ENCODE measurements around the gene LIPC. TPM values are rescaled to one million over a fixed set of nuclear protein-coding genes. Genes with fewer than 3 reads are reported as not detected.
A peak's percentile ranks its signal among the peaks of the same experiment; 100 is the strongest.

LIPC gene
- total RNA-seq, 2 donors from 2014 or later: not detected

DNA sequence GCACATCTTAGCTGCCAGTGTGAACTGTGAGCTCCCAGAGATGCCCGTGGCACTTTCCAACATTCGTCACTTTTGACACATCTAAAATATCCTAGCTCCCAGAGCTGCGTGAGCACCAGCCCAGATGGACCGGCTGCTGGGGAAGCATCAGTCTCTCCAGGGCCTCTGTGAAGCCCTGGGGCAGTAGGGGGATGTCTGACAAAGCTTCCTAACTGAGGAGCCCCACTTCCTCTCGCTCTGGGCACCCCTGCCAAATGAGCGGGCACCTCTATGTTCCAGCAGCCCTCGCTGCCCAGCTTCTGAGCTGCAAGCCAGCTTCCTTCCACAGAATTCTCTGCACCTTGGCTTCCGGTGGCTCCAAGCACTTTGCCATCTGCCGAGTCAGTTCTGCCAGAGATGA lies 91.1 kb downstream of the LIPC start:
- Histone ChIP-seq H3K9me3 (no peaks in the 10 kb centered on the region), H3K4me3 (peak overlapping the region; percentile 27), H3K4me1 (ENCODE audit: control insufficient read depth in 1 of 2, low read depth in 2 of 2) (peaks cover 35 to 77% of the 10 kb centered on the region in 2 donors), H3K27me3 (replicated peaks; ENCODE audit: insufficient read depth) (no peaks in the 10 kb centered on the region), H3K36me3 (no peaks in the 10 kb centered on the region), H3K27ac (peak overlapping the region; percentile 68 to 83)
- no peak for DNase-seq (ENCODE audit: low spot score)
- TF ChIP-seq, protein P1, sequence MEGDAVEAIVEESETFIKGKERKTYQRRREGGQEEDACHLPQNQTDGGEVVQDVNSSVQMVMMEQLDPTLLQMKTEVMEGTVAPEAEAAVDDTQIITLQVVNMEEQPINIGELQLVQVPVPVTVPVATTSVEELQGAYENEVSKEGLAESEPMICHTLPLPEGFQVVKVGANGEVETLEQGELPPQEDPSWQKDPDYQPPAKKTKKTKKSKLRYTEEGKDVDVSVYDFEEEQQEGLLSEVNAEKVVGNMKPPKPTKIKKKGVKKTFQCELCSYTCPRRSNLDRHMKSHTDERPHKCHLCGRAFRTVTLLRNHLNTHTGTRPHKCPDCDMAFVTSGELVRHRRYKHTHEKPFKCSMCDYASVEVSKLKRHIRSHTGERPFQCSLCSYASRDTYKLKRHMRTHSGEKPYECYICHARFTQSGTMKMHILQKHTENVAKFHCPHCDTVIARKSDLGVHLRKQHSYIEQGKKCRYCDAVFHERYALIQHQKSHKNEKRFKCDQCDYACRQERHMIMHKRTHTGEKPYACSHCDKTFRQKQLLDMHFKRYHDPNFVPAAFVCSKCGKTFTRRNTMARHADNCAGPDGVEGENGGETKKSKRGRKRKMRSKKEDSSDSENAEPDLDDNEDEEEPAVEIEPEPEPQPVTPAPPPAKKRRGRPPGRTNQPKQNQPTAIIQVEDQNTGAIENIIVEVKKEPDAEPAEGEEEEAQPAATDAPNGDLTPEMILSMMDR (IDR thresholded peaks at IDR 0.05): no peak
- no peak for ATAC-seq (ENCODE audit: insufficient number of reproducible peaks, low FRiP score, low read depth)

DNA sequence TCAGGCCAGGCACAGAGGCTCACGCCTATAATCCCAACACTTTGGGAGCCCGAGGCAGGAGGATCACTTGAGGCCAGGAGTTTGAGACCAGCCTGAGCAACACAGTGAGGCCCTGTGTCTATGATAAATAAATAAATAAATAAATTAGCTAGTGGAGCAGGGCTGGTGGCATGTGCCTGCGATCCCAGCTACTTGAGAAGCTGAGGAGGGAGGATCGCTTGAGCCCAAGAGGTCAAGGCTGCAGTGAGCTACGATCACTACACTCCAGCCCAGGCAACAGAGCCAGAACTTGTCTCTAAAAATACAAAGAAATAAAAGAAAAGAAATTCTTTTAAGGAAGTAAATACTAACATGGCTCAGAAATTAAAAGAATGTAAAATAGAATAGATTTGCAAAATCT lies 91.8 kb downstream of the LIPC start:
- Histone ChIP-seq H3K9me3 (no peaks in the 10 kb centered on the region), H3K36me3 (no peaks in the 10 kb centered on the region), H3K4me1 (ENCODE audit: control insufficient read depth in 1 of 2, low read depth in 2 of 2) (peaks cover 41 to 85% of the 10 kb centered on the region in 2 donors), H3K27ac (peak overlapping the region; percentile 68 to 83), H3K4me3 (no peak overlapping the region), H3K27me3 (replicated peaks; ENCODE audit: insufficient read depth) (no peaks in the 10 kb centered on the region)
- TF ChIP-seq, protein P1 (IDR thresholded peaks at IDR 0.05): no peak
- ATAC-seq (ENCODE audit: insufficient number of reproducible peaks, low FRiP score, low read depth) (no peak), DNase-seq (ENCODE audit: low spot score) (no peak)

GRCh38 chr15:58524247-58524646 lies 92.5 kb downstream of the LIPC start:
- DNase-seq (ENCODE audit: low spot score) (no peak), ATAC-seq (ENCODE audit: insufficient number of reproducible peaks, low FRiP score, low read depth) (no peak)
- H3K27me3 ChIP-seq (replicated peaks; ENCODE audit: insufficient read depth): no peaks in the 10 kb centered on the region
- H3K27ac ChIP-seq: peak overlapping the region; percentile 68 to 83
- TF ChIP-seq, protein P1 (IDR thresholded peaks at IDR 0.05): no peak
- no peak overlapping the region for H3K4me3 ChIP-seq
- peaks cover 42 to 89% of the 10 kb centered on the region in 2 donors for H3K4me1 ChIP-seq (ENCODE audit: control insufficient read depth in 1 of 2, low read depth in 2 of 2)
- no peaks in the 10 kb centered on the region for H3K36me3 ChIP-seq
- no peaks in the 10 kb centered on the region for H3K9me3 ChIP-seq

DNA sequence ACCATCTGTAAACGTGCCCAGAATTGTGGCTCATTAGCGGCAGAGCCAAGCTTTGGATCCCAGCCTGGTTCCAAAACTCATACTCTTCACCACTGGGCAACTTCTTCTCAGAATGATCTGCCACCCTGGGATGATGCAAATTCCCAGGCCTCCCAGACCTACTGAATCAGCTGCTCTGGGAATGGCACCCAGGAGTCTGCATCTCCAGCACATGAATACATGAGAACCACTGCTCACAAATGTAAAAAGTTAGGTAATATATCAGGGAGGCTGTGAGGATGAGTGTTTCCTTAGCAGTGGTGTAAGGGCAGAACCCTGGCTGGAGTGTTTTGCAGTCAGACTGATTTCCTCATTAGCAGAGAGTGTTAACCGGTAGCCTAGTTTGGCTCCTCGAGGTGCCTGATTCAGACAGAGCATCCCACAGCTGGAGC lies 94.2 kb downstream of the LIPC start:
- no peaks in the 10 kb centered on the region for H3K36me3 ChIP-seq
- DNase-seq (ENCODE audit: low spot score) (no peak), ATAC-seq (ENCODE audit: insufficient number of reproducible peaks, low FRiP score, low read depth) (no peak)
- TF ChIP-seq, protein P1 (IDR thresholded peaks at IDR 0.05): no peak
- peaks cover 40 to 80% of the 10 kb centered on the region in 2 donors for H3K4me1 ChIP-seq (ENCODE audit: control insufficient read depth in 1 of 2, low read depth in 2 of 2)
- H3K4me3 ChIP-seq: no peak overlapping the region
- H3K9me3 ChIP-seq: no peaks in the 10 kb centered on the region
- peak overlapping the region; percentile 31 to 44 for H3K27ac ChIP-seq
- no peaks in the 10 kb centered on the region for H3K27me3 ChIP-seq (replicated peaks; ENCODE audit: insufficient read depth)

- ATAC-seq (ENCODE audit: insufficient number of reproducible peaks, low FRiP score, low read depth): no peak
- TF ChIP-seq, protein P1 (IDR thresholded peaks at IDR 0.05): no peak
- Histone ChIP-seq H3K36me3 (no peaks in the 10 kb centered on the region), H3K4me1 (ENCODE audit: control insufficient read depth in 1 of 2, low read depth in 2 of 2) (peaks cover 35 to 73% of the 10 kb centered on the region in 2 donors), H3K4me3 (no peak overlapping the region), H3K9me3 (no peaks in the 10 kb centered on the region), H3K27me3 (replicated peaks; ENCODE audit: insufficient read depth) (no peaks in the 10 kb centered on the region), H3K27ac (peak overlapping the region; percentile 31 to 44)
- DNase-seq (ENCODE audit: low spot score): no peak
These were observed 94.9 kb downstream of the LIPC start for GRCh38 chr15:58526647-58527192.

All from thoracic aorta (tissue), 2 donors.